ENCODE measurements around the gene TNFSF12.
"Not testable (repeated sequence)": the region's sequence is repeated elsewhere in the genome, so short reads cannot be mapped to it uniquely, and the experiment has no call there.

GRCh38 chr17:7597561-7597960, 48.7 kb downstream of the TNFSF12 start:
- TF ChIP-seq CTCF, POLR2A, POLR2AphosphoS5 (IDR thresholded peaks at IDR 0.05): not testable (repeated sequence)

Measured in stomach (tissue), 4 donors.